Measurements from ENCODE around the gene PPP1R9A. TPM values are rescaled to one million over a fixed set of nuclear protein-coding genes. Genes with fewer than 3 reads are reported as not detected.

Gene PPP1R9A
- polyA plus RNA-seq, 1 experiment: 0.02 TPM

- Histone ChIP-seq H3K4me3 (ENCODE audit: low read depth, low read length) (no peak overlapping the region), H3K27me3 (ENCODE audit: control insufficient read depth, insufficient read depth, low read length) (no peaks in the 10 kb centered on the region), H3K9me3 (ENCODE audit: control insufficient read depth, insufficient read depth, low read length) (no peaks in the 10 kb centered on the region), H3K27ac (ENCODE audit: low read depth, low read length) (no peak overlapping the region)
- CTCF ChIA-PET: interaction anchor here (0.6 kb wide), 1 partner anchor 1563 kb away, joined by 3 read pairs; no protein-coding TSS in a partner anchor
- no peak for DNase-seq (ENCODE audit: low read depth, low spot score)
- TF ChIP-seq CTCF (IDR thresholded peaks at IDR 0.05; ENCODE audit: low read depth, low read length): no peak
- POLR2A ChIA-PET: no interaction called here
Measured at GRCh38 chr7:95317546-95317945, 410.2 kb downstream of the PPP1R9A start.

- no peak overlapping the region for H3K27ac ChIP-seq (ENCODE audit: low read depth, low read length)
- ChIA-PET CTCF (interaction anchor here (0.6 kb wide), 1 partner anchor 1563 kb away, joined by 3 read pairs; no protein-coding TSS in a partner anchor), POLR2A (no interaction called here)
- no peaks in the 10 kb centered on the region for H3K9me3 ChIP-seq (ENCODE audit: control insufficient read depth, insufficient read depth, low read length)
- DNase-seq (ENCODE audit: low read depth, low spot score): no peak
- no peak for TF ChIP-seq CTCF (IDR thresholded peaks at IDR 0.05; ENCODE audit: low read depth, low read length)
- H3K27me3 ChIP-seq (ENCODE audit: control insufficient read depth, insufficient read depth, low read length): no peaks in the 10 kb centered on the region
- H3K4me3 ChIP-seq (ENCODE audit: low read depth, low read length): no peak overlapping the region
Measured at GRCh38 chr7:95317966-95318365, 410.6 kb downstream of the PPP1R9A start.

GRCh38 chr7:95318501-95319100 is 411.2 kb downstream of the PPP1R9A start:
- POLR2A ChIA-PET: no interaction called here
- CTCF ChIA-PET: no interaction called here
- H3K4me3 ChIP-seq (ENCODE audit: low read depth, low read length): no peak overlapping the region
- H3K27ac ChIP-seq (ENCODE audit: low read depth, low read length): no peak overlapping the region
- H3K9me3 ChIP-seq (ENCODE audit: control insufficient read depth, insufficient read depth, low read length): no peaks in the 10 kb centered on the region
- H3K27me3 ChIP-seq (ENCODE audit: control insufficient read depth, insufficient read depth, low read length): no peaks in the 10 kb centered on the region
- no peak for DNase-seq (ENCODE audit: low read depth, low spot score)
- no peak for TF ChIP-seq CTCF (IDR thresholded peaks at IDR 0.05; ENCODE audit: low read depth, low read length)

GRCh38 chr7:95319570-95319969 is 412.2 kb downstream of the PPP1R9A start:
- no peaks in the 10 kb centered on the region for H3K27me3 ChIP-seq (ENCODE audit: control insufficient read depth, insufficient read depth, low read length)
- ChIA-PET POLR2A (no interaction called here), CTCF (no interaction called here)
- TF ChIP-seq CTCF (IDR thresholded peaks at IDR 0.05; ENCODE audit: low read depth, low read length): no peak
- no peak overlapping the region for H3K4me3 ChIP-seq (ENCODE audit: low read depth, low read length)
- H3K27ac ChIP-seq (ENCODE audit: low read depth, low read length): no peak overlapping the region
- no peaks in the 10 kb centered on the region for H3K9me3 ChIP-seq (ENCODE audit: control insufficient read depth, insufficient read depth, low read length)
- no peak for DNase-seq (ENCODE audit: low read depth, low spot score)

GRCh38 chr7:95320651-95321050 is 413.3 kb downstream of the PPP1R9A start:
- Histone ChIP-seq H3K9me3 (ENCODE audit: control insufficient read depth, insufficient read depth, low read length) (no peaks in the 10 kb centered on the region), H3K27ac (ENCODE audit: low read depth, low read length) (no peak overlapping the region), H3K4me3 (ENCODE audit: low read depth, low read length) (no peak overlapping the region), H3K27me3 (ENCODE audit: control insufficient read depth, insufficient read depth, low read length) (no peaks in the 10 kb centered on the region)
- POLR2A ChIA-PET: no interaction called here
- no peak for DNase-seq (ENCODE audit: low read depth, low spot score)
- CTCF ChIA-PET: no interaction called here
- TF ChIP-seq CTCF (IDR thresholded peaks at IDR 0.05; ENCODE audit: low read depth, low read length): no peak

All from AG04450 (cell line).